ENCODE data around the gene MGAT3.
A peak's percentile ranks its signal among the peaks of the same experiment; 100 is the strongest.
"Not testable (repeated sequence)": the region's sequence is repeated elsewhere in the genome, so short reads cannot be mapped to it uniquely, and the experiment has no call there.

Gene MGAT3, protein sequence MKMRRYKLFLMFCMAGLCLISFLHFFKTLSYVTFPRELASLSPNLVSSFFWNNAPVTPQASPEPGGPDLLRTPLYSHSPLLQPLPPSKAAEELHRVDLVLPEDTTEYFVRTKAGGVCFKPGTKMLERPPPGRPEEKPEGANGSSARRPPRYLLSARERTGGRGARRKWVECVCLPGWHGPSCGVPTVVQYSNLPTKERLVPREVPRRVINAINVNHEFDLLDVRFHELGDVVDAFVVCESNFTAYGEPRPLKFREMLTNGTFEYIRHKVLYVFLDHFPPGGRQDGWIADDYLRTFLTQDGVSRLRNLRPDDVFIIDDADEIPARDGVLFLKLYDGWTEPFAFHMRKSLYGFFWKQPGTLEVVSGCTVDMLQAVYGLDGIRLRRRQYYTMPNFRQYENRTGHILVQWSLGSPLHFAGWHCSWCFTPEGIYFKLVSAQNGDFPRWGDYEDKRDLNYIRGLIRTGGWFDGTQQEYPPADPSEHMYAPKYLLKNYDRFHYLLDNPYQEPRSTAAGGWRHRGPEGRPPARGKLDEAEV

DNA sequence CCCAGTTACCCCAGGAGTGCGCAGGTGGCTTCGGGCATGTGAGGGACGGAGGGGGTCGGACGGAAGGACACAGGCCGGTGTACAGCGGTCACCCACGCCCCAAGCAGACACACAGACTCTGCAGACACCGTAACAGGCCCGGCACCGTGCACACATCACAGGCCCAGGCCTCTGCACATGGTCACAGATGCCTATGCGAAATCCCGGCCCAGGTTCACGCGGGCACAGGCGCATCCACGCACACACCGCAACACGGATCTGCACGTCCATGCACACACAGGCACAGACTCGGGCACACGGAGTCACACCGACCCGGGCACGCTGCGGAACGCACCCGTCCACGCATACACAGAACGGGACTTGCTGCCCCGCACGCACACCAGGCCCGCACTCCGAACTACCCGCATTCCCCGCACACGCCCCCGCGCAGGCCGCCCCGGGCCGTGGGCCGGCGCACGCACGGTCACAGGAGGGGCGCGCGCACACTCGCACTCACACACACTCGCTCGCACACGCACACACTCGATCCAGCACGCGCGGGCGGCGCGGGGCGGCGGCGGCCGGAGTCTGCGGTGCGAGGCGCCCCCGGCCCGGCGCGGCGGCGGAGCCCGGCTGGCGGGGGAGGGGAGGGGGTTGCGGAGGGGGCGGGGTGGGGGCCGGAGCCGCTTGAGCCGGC is at the start of gene MGAT3:
TSS of gene MGAT3 (plus strand) at position 491 of the 676 bp plus-strand sequence. CDS start 30,336 bp downstream, outside the sequence.
- Mint-ChIP-seq H3K27ac (no peak within 1 kb of the TSS), H3K4me1 (ENCODE audit: low read depth) (peaks cover 26% of the 10 kb centered on the region), H3K27me3 (peaks cover 26% of the 10 kb centered on the region)

DNA sequence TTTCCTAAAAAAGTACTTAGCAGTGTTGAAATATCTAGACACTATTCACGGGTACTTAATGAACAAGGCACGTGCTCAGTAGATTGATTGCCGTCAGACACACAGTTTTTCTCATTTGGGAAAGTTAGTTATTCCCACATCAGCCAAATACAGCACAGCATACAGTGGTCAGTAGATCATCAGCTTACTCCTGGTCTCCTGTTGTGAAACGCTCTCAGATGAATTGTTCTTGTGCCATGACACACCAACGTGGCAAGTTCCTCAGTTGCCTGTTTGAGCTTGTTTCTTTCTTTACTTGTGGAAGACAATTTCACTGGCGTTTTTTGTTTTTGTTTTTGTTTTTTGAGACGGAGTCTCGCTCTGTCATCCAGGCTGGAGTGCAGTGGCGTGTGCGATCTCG is 48.6 kb upstream of the MGAT3 start:
- no peaks in the 10 kb centered on the region for H3K27me3 Mint-ChIP-seq
- peaks cover 73% of the 10 kb centered on the region for H3K4me1 Mint-ChIP-seq (ENCODE audit: low read depth)
- H3K4me3 Mint-ChIP-seq: no peak overlapping the region
- H3K36me3 Mint-ChIP-seq (ENCODE audit: low read depth): peaks cover 40% of the 10 kb centered on the region
- no peaks in the 10 kb centered on the region for H3K9me3 Mint-ChIP-seq
- H3K27ac Mint-ChIP-seq: no peak overlapping the region

More for the DNA sequence above, at the start of gene MGAT3:
- no peaks in the 10 kb centered on the region for H3K36me3 Mint-ChIP-seq (ENCODE audit: low read depth)
- H3K9me3 Mint-ChIP-seq: no peaks in the 10 kb centered on the region
- peak within 1 kb of the TSS; percentile 70 for H3K4me3 Mint-ChIP-seq

DNA sequence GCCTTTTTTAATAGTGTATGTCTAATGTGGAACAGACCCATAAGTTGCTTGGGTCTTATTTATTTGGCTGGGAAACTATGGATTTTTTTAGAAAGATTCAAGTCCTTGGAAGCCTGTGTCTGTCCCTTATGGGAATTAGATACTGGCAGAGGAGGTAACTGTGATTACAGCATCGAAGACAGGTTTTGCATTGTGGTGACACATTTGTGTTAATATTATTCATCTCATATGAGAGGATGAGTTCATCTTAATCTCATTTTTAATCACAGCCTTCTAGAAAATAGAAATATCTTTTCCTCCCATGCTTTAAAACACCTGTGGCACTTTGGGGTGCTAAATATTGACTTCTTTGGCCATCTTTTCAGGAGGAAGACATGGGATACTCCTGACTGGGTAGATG is 48.0 kb upstream of the MGAT3 start:
- H3K9me3 Mint-ChIP-seq: no peaks in the 10 kb centered on the region
- peaks cover 36% of the 10 kb centered on the region for H3K36me3 Mint-ChIP-seq (ENCODE audit: low read depth)
- no peak overlapping the region for H3K4me3 Mint-ChIP-seq
- H3K4me1 Mint-ChIP-seq (ENCODE audit: low read depth): peaks cover 76% of the 10 kb centered on the region
- H3K27me3 Mint-ChIP-seq: no peaks in the 10 kb centered on the region
- H3K27ac Mint-ChIP-seq: no peak overlapping the region

DNA sequence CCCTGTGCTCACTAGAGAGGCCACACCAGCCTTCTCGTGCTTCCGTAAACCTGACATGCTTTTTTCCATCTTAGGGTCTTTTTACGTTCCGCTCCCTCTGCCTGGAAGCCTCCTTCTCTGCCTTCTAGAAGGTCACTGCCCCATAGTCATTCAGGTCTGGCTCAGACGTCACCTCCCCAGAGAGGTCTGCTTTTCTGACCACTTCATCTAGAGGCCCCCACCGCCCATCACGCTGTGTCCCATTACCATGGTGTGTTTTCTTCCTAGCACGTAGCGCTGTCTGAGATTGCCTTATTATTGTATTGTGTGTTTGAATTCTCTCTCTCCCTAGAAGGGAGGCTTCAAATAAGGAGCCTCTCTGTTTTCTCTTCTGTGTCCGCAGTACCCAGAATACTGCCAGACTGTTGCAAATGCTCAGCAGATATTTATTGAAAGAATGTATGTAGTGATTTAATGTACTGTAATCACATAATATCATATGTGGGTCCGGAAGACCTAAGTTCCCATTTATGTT is 47.2 kb upstream of the MGAT3 start:
- Mint-ChIP-seq H3K36me3 (ENCODE audit: low read depth) (peaks cover 33% of the 10 kb centered on the region), H3K4me1 (ENCODE audit: low read depth) (peaks cover 79% of the 10 kb centered on the region), H3K4me3 (no peak overlapping the region), H3K9me3 (no peaks in the 10 kb centered on the region), H3K27ac (no peak overlapping the region), H3K27me3 (no peaks in the 10 kb centered on the region)

DNA sequence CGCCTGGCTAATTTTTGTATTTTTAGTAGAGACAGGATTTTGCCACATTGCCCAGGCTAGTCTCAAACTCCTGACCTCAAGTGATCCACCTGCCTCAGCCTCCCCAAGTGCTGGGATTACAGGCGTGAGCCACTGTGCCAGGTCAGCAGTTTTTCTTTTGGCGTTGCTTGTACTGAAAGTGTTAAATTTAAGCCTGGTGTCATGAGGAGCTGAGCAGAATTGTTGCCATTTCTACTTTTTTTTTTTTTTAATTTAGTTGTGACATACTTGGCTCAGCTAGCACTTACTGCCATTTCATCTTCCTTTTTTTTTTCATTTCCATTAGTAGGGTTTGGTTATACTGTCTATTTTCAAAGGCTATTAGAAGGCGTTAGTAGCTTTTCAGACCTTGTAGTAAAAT is 46.5 kb upstream of the MGAT3 start:
- Mint-ChIP-seq H3K9me3 (no peaks in the 10 kb centered on the region), H3K36me3 (ENCODE audit: low read depth) (peaks cover 29% of the 10 kb centered on the region), H3K27ac (no peak overlapping the region), H3K4me3 (no peak overlapping the region), H3K4me1 (ENCODE audit: low read depth) (peaks cover 79% of the 10 kb centered on the region), H3K27me3 (no peaks in the 10 kb centered on the region)

DNA sequence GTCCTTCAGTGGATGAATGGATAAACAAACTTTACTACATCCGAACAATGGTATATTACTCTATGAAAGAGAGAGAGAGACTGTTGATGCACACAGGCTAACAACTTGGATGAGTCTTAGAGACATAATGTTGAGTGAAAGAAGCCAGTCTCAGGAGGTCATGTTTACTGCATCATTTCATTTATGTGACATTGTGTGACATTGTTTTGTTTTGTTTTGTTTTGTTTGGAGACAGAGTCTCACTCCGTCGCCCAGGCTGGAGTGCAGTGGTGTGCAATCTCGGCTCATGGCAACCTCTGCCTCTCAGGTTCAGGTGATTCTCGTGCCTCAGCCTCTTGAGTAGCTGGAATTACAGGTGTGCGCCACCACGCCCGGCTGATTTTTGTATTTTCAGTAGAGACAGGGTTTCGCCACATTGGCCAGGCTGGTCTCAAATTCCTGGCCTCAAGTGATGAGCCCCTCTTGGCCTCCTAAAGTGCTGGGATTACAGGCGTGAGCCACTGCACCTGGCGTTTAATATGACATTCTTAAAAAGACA is 44.9 kb upstream of the MGAT3 start:
- H3K27me3 Mint-ChIP-seq, H3K27ac Mint-ChIP-seq, H3K9me3 Mint-ChIP-seq: not testable (repeated sequence)
- H3K4me1 Mint-ChIP-seq (ENCODE audit: low read depth): peaks cover 75% of the 10 kb centered on the region
- H3K36me3 Mint-ChIP-seq (ENCODE audit: low read depth): peaks cover 23% of the 10 kb centered on the region
- H3K4me3 Mint-ChIP-seq: peak overlapping the region; percentile 47

DNA sequence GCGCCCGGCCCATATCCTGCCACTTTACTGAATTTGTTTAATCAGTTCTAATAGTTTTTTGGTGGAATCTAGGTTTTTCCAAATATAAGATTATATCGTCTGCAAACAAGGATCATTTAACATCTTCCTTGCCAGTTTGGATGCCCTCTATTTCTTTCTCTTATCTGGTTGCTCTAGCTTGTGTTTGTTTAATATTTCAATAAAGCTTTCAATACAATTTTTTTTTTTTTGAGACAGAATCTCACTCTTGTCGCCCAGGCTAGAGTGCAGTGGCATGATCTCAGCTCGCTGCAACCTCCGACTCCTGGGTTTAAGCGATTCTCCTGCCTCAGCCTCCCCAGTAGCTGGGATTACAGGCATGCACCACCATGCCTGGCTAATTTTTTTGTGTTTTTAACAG is 43.6 kb upstream of the MGAT3 start:
- H3K9me3 Mint-ChIP-seq, H3K27me3 Mint-ChIP-seq, H3K27ac Mint-ChIP-seq, H3K4me3 Mint-ChIP-seq: not testable (repeated sequence)
- Mint-ChIP-seq H3K36me3 (ENCODE audit: low read depth) (peaks cover 21% of the 10 kb centered on the region), H3K4me1 (ENCODE audit: low read depth) (peaks cover 66% of the 10 kb centered on the region)

DNA sequence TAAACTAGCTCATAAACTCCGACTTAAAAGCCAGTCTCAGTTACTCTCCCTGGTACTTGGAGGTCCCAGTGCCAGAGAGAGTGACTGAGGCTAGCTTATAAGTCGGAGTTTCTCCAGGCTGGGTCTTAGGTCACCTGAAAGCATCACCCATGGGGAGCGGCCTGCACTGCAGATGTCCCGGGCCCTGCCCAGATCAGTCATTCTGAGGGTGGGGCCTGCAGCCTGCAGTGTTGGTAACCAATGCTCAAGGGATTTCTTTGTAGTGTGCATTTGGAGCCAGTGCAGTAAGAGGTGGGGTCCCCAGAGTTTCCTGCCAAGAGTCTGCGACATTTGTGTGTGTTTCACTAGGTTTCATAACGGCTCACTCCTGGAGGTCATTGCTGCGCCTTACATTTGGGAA is 42.4 kb upstream of the MGAT3 start:
- no peaks in the 10 kb centered on the region for H3K27me3 Mint-ChIP-seq
- H3K36me3 Mint-ChIP-seq (ENCODE audit: low read depth): peaks cover 26% of the 10 kb centered on the region
- peaks cover 57% of the 10 kb centered on the region for H3K4me1 Mint-ChIP-seq (ENCODE audit: low read depth)
- H3K4me3 Mint-ChIP-seq: no peak overlapping the region
- peak overlapping the region; percentile 55 for H3K27ac Mint-ChIP-seq
- H3K9me3 Mint-ChIP-seq: no peaks in the 10 kb centered on the region

DNA sequence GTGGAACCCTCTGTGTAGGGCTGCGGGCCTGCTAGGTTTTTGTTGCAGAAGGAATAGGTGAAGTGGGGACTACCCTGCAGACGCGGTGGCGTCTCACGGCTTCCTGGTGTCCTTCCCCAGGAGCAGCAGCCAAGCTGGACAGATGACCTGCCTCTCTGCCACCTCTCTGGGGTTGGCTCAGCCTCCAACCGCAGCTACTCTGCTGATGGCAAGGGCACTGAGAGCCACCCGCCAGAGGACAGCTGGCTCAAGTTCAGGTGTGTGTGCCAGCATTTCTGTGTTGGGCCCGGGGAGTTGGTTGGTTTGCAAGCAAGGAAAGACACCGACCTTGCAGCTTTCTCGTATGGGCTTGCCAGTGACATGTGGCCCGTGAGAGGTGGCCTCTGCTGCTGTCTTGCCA is 41.9 kb upstream of the MGAT3 start:
- Mint-ChIP-seq H3K4me3 (no peak overlapping the region), H3K4me1 (ENCODE audit: low read depth) (peaks cover 52% of the 10 kb centered on the region), H3K9me3 (no peaks in the 10 kb centered on the region), H3K27me3 (no peaks in the 10 kb centered on the region), H3K36me3 (ENCODE audit: low read depth) (peaks cover 28% of the 10 kb centered on the region), H3K27ac (no peak overlapping the region)

DNA sequence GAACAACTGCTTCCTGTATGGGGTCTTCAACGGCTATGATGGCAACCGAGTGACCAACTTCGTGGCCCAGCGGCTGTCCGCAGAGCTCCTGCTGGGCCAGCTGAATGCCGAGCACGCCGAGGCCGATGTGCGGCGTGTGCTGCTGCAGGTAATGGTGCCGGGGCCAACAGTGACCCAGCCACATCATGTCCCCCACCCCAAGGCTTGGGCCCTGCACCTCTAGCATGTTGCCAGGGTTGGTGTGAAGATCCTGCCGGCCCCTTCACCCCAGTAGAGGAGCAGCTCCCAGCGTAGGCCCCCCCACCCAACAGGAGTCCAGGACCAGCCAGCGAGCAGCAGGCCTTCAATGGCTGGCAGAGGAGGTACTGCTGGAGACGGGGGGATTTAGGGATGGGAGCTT is 41.3 kb upstream of the MGAT3 start:
- Mint-ChIP-seq H3K27me3 (no peaks in the 10 kb centered on the region), H3K9me3 (no peaks in the 10 kb centered on the region), H3K36me3 (ENCODE audit: low read depth) (peaks cover 34% of the 10 kb centered on the region), H3K27ac (no peak overlapping the region), H3K4me1 (ENCODE audit: low read depth) (peaks cover 51% of the 10 kb centered on the region), H3K4me3 (no peak overlapping the region)

DNA sequence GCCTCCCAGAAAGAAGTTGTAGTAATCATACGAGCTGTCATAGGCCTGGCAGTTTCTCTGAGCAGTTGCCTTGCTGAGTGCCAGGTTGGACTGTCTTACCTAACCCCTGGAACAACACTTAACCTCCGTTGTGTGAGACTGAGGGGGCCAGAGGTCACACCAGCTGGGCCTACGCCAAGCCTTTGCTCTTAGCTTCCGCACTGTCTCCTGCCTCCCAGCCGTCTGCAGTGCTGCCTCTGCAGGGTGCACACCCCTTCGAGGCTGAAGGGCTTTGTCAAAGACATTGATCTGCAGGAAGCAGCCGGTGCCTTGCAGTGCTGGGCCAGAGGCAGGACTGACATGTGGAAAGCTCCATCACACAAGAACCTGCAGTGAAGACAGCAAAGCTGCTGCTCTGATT is 40.5 kb upstream of the MGAT3 start:
- no peak overlapping the region for H3K27ac Mint-ChIP-seq
- no peaks in the 10 kb centered on the region for H3K27me3 Mint-ChIP-seq
- peaks cover 38% of the 10 kb centered on the region for H3K36me3 Mint-ChIP-seq (ENCODE audit: low read depth)
- no peak overlapping the region for H3K4me3 Mint-ChIP-seq
- peaks cover 43% of the 10 kb centered on the region for H3K4me1 Mint-ChIP-seq (ENCODE audit: low read depth)
- H3K9me3 Mint-ChIP-seq: no peaks in the 10 kb centered on the region

DNA sequence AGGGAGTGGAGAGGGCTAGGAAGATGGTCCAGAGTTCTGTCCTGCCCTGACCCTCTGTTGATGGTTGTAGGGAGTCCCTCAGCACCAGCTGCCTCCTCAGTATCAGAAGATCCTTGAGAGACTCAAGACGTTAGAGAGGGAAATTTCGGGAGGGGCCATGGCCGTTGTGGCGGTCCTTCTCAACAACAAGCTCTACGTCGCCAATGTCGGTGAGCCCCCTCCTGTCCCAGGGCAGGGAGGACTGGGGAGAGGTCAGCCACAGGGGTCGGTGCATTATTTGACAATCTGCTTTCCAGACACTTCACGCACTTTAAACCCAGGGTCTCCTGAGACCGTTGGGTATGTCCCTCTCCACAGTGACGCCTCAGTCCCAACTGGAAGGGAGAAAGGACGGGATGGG is 39.2 kb upstream of the MGAT3 start:
- H3K27me3 Mint-ChIP-seq: no peaks in the 10 kb centered on the region
- no peak overlapping the region for H3K4me3 Mint-ChIP-seq
- peaks cover 46% of the 10 kb centered on the region for H3K36me3 Mint-ChIP-seq (ENCODE audit: low read depth)
- no peak overlapping the region for H3K27ac Mint-ChIP-seq
- peaks cover 30% of the 10 kb centered on the region for H3K4me1 Mint-ChIP-seq (ENCODE audit: low read depth)
- H3K9me3 Mint-ChIP-seq: no peaks in the 10 kb centered on the region

DNA sequence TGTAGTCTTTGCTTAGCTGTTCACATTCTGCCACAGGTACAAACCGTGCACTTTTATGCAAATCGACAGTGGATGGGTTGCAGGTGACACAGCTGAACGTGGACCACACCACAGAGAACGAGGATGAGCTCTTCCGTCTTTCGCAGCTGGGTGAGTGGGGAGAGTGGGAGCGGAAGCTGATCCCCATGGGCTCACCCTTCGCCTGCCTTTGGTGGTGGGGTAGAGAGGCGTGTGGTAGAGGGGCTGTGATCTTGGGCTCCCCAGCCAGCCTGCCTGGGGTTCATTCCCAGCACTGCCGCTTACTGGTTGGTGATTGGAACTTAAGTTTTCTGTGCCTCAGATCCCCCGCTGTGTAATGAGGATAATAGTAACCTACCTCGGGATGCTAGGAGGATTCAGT is 38.1 kb upstream of the MGAT3 start:
- Mint-ChIP-seq H3K9me3 (no peaks in the 10 kb centered on the region), H3K27me3 (no peaks in the 10 kb centered on the region), H3K4me1 (ENCODE audit: low read depth) (peaks cover 21% of the 10 kb centered on the region), H3K36me3 (ENCODE audit: low read depth) (peaks cover 51% of the 10 kb centered on the region), H3K27ac (no peak overlapping the region), H3K4me3 (no peak overlapping the region)

DNA sequence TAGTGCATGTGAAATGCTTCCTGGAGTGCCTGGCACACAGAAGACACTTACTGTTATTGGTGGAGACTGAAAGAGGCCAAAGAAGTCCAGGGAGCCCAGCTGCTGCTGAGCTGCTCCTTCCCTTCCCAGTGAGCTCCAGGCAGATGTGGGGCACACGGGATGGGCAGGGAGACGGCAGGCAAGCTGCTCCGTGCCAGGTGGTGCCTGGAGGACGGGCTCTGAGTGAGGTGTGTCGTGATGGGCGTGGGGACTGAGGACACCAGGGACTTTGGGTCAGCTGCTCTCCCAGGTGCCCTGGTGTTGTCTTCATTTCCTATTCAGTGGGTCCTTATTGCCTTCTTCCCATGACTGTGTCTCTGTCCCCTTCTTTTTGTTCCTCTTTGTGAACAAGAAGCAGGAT is 37.7 kb upstream of the MGAT3 start:
- no peaks in the 10 kb centered on the region for H3K9me3 Mint-ChIP-seq
- no peak overlapping the region for H3K4me3 Mint-ChIP-seq
- peaks cover 55% of the 10 kb centered on the region for H3K36me3 Mint-ChIP-seq (ENCODE audit: low read depth)
- peaks cover 17% of the 10 kb centered on the region for H3K4me1 Mint-ChIP-seq (ENCODE audit: low read depth)
- no peaks in the 10 kb centered on the region for H3K27me3 Mint-ChIP-seq
- no peak overlapping the region for H3K27ac Mint-ChIP-seq

DNA sequence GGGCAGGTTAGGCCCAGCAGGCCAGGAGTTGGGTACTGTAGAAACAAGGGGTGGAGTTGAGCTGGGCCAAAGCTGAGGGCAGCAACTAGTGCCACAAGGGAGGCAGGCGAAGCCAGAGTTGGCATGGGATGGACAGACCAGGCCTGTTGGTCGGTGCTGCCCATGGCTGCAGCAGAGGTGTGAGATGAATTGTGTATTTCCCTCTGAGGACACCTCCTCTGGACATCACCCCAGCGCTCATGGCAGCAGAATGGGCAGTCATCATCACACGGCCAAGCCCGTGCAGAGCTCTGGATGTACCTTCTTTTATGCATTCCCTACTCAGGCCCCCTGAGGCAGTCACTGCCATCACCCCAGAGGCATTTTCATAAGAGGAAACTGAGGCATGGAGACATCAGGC is 36.9 kb upstream of the MGAT3 start:
- H3K36me3 Mint-ChIP-seq (ENCODE audit: low read depth): peaks cover 56% of the 10 kb centered on the region
- H3K27me3 Mint-ChIP-seq: no peaks in the 10 kb centered on the region
- no peak overlapping the region for H3K27ac Mint-ChIP-seq
- no peaks in the 10 kb centered on the region for H3K9me3 Mint-ChIP-seq
- peaks cover 9% of the 10 kb centered on the region for H3K4me1 Mint-ChIP-seq (ENCODE audit: low read depth)
- no peak overlapping the region for H3K4me3 Mint-ChIP-seq

Data from stimulated activated naive CD8-positive, alpha-beta T cell treated with anti-CD3 and anti-CD28 coated beads, Interleukin-15, Interleukin-2, amounts not matched to agents 100 ng/mL and 50 ng/mL, for 24 hours (primary cell).